GM18861 (cell line): ENCODE measurements around the gene LRRTM4.

Experiments
- ATAC-seq: cut with Tn5 transposase; IDR thresholded peaks from one replicate; pipeline ENCODE4 v1.9.1; 2021; ENCODE audit not compliant: unreplicated experiment

LRRTM4 gene

DNA sequence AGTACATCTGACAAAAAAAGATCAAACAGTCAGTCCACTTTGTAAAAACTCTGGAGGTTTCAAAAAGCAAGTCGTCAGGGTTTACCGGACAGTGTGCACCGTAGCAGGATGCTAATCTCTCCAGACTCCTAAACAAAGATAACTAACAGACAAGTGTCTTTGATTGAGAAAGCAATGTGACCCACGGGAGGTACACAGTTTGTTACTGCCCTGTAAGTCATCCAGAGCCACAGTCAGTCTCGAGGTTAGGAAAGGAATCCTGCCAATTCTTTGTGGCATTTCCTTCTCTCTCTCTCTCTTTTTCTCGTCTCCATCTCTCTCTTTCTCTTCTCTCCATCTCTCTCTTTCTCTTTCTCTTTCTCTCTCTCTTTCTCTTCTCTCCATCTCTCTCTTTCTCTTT, 42.8 kb downstream of the LRRTM4 start:
- ATAC-seq, result no peak

DNA sequence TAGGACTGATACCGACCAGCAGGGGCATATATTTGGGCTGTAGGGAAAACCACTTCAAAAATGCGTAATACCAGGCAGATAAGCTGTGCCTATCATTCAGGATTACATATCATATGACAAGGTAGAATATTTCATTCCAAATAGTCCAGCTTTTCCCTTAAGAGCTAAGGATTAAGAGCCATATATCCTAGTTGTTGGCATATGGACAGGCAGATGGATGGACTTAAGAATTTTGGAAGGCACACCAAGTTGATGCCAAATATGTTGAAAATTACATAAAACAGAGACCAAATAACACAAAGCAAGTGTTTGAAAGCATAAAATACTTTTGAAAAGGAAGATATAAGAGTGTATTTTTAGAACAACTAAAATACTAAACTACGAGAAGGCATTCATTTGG, 52.1 kb downstream of the LRRTM4 start:
- no peak for ATAC-seq

DNA sequence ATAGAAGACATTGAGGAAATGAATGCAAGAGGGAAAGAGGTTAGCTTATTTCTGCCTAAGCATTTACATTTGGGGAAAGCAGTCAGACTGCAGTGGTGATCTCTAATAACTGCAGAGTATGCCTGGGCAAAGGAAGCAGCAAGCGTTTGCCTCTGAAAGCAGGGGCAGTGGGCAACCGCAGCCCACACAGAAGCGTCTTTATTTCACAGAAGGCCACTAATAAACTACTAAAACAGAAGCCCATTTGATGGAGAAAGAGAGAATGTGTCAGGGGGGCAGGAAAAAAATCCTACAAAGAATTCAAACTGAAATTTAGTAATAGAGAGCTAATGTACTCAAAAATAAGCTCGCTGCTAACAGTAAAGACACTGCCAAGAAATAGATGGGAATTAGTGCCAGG, 53.1 kb downstream of the LRRTM4 start:
- no peak for ATAC-seq

DNA sequence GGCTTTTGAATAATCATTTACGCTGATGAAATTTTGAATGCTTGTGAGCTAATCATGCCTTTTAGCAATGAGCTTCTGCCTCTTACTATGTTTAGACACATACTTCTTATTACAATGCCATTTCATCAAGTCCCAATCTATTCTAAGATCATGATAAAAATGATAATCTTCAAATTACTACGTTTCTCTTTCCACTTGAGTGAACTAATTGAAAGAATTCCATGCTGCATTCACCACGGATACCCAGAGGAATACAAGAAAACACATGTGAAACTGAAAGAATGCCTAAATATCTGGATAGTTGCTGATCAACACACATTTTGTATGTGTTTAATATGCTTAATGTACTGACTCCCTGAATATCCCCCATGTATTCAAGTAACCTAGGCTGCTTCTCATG, 62.3 kb downstream of the LRRTM4 start:
- no peak for ATAC-seq

DNA sequence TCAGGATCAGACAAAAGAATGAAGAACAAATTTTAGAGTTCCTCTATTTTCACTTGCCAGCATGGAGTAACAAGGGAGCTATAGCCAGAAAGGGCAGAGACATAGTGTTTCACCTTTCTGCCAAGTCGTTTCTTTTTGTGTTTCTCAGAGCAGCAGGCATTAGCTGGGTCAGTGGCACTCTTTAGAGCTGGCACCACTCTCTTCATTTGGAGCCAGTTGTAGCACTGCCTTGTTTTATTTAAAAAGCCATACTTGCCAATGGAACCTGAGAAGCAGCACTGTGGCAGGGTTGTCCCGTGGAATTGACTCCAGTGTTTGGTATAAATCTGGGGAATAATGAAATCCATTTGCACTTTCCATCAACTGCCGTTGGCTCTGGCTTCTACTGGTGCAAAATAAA, 64.0 kb downstream of the LRRTM4 start:
- ATAC-seq, result no peak

DNA sequence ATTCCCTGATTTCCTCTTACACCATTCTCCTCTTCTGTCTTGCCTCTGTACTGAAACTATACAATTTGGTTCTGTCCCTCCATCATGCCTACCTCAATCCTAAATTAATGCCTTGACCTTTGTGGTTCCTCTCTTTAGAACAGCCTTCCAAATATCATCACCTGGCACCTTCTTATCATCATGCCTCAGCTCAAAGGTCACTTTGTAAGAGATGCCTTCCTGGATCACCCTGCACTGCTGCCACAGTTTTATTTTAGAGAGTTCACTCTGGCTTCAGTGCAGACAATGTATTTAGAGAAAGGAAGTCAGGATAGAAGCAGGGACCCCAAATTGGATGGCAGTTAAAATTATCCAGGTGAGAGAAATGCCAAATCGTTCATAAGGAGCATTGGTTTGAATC, 64.5 kb downstream of the LRRTM4 start:
- ATAC-seq, result no peak

DNA sequence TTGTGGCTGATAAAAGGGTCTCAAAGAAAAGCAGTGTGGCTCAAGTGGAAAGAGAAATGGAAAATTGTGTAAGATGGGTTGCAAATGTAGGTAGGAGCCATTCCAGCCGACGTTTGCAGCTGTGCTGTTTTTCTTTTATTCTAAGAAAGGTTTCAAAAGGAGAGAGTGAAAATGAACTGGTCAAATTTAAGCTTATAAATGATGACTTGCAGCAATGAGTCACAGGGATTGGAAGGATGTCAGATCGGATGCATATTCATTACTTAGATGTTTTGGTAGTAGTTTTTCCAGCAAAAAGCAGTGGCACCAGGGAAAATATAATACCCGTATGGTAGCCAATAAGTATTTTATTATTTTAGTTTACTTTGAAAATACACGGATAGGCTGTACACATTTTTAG, 79.1 kb downstream of the LRRTM4 start:
- no peak for ATAC-seq

DNA sequence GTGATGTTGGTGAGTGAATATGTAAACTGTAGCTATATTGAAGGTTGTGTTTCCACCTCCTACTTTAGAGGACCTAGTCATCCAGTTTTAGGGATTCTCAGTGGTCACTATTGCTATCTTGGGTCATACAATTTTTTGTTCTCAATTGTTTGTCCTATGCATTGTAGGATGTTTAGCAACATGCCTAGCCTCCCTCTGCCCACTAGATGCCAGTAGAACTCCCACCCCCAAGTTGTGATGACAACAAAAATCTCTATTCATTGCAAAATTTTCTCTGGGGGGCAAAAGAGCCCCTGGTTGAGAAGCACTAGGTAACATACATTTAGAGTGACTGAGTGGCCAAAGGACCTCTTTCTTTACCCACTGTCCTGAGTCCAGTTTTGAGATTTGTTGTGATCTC, 87.3 kb downstream of the LRRTM4 start:
- no peak for ATAC-seq

DNA sequence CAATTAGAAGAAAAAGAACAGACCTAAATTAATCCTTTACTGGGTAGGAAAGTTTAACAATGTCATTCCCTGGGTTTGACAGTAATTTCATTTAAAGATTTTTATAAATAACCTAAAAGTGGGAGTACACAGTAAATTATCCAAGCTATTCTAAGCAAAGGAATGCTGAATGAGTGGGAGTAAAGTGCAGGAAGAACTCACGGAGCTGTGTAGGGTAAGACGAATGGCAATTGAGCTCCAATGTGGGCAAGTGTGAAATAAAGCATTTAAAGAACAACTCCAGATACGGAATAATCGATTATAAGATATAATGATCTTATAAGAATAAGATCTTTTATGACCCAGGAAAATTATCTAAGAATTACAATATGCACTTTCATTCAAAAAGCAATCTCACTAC, 93.2 kb downstream of the LRRTM4 start:
- no peak for ATAC-seq

DNA sequence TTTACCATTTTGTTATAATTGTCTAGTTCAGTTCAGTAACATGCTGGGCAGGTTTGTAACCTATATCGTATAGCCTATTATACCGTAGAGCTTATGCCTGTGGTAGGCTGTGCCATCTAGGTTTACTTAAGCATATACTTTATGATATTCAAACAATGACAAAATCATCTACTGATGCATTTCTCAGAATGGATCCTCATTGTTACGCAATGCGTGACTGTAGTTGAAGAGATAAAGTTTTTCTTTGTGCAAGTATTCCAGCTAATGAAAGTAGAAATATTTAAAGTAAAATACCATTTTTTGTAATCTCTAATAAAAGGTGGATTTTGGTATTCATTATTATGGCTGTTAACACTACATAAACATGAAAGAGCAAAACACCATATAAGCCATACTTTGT, 100.2 kb downstream of the LRRTM4 start:
- no peak for ATAC-seq

DNA sequence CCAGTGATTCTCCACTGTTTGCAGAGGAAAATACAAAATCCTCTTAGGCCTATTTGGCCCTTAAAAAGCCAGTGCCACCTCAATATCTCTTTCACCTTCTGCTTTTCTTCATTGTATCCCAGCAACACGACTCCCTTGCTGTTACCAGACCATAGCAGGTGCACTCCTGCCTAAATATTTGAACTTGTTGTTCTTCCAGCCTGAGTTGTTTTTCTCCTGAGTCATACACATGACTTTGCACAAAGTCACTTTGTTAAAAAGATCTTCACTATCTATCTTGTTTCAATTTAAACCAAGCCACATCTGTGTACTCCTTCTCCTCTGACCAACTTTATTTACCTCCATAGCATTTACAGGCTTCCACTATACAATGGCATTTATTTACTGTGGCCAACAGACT, 103.6 kb downstream of the LRRTM4 start:
- ATAC-seq, result no peak

DNA sequence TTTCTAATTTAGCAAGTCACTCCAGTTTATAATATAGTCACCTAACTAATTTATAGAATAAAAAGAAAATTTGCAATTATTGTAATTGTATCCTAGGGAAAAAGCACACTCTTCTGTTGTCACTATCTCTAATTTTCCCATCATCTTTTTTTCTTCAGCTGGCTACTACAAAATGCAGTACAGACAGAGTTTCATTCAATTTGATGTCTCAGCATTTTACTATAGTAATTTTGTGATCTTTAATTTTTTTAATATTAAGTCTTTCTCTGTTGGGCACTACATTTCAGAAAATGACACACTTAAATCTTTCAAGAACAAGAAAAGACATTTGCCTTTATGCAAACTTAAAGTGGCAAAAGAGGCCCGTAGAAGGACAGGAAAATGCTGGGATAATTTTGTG, 118.0 kb downstream of the LRRTM4 start:
- no peak for ATAC-seq

DNA sequence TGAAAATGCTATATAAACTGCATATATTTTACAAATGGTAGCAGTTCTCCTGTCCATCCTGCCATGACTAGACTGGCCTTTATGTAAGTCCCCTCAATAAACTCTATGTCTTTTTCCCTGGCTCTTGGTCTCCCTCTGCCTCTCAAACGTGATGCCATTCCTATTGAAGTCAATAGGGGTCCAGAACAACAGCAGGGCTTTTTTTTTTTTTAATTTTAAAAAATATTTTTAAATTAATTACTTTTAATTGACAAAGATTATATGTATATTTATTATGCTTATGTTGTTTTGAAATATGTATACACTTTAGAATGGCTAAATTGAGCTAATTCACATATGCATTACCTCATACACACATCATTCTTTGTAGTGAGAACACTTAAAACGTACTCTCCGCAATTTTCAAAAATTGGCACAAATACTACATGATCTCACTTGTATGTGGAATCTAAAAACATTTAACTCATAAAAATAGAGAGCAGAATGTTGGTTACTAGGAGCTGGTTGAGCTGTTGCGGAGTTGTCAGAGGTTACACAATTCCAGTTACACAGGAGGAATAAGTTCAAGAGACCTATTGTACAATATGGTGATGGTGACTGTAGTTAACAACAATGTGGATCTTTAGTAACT, 123.1 kb downstream of the LRRTM4 start:
- ATAC-seq, result no peak

DNA sequence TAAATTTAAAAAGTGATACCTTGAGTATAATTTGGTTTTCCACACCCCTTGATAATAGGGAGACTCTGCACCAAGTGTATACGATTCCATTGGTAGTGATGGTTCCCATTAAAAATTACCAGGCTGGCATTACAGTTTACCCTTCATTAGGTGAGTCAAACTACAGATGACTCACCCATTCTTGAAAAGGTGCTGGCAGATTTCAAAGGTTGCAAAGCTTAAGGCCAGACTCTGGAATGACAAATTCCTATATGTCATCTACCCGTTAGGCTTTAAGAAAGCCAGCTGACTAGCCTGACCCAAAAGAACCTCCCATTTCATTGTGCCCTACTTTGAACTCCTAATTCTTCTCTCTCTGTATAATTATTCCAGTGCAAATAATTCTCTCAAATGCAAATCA, 124.4 kb downstream of the LRRTM4 start:
- no peak for ATAC-seq

DNA sequence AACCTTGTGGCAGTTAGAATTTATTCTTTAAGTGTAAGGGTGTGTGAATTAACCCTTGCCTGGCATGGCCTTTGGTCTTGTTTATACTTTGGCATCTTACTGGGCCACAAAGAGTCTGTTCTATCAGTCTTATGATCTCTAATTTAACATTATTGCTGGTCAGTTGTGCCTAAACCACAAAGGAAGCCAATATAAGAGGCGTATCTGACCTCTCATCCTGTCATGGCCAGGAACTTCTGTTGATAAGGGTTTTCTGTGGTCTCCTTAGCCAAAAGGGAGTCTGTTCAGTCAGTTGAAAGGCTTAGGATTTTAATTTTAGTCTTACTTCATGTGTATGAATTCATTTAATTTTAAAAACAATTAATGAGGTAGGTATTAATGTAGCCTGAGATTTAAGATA, 127.2 kb downstream of the LRRTM4 start:
- ATAC-seq, result no peak

DNA sequence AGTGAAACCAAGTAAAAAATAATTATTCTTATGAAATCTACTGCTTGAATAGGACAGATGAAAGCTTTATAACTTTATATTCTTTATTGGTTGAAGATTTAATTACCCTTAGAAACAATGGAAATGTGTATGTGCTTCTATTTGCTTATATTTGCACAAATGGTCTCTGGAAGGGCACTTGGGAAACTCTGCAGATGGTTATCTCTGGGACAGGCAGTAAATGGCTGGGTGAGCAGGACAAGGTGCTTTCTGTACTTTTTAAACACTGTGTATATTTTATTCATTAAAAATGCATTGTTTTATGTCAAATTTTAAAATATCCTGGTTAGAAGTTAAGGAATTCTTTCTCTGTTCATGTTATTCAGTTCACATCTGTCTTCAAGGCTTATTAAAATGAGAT, 131.1 kb downstream of the LRRTM4 start:
- ATAC-seq, result no peak

DNA sequence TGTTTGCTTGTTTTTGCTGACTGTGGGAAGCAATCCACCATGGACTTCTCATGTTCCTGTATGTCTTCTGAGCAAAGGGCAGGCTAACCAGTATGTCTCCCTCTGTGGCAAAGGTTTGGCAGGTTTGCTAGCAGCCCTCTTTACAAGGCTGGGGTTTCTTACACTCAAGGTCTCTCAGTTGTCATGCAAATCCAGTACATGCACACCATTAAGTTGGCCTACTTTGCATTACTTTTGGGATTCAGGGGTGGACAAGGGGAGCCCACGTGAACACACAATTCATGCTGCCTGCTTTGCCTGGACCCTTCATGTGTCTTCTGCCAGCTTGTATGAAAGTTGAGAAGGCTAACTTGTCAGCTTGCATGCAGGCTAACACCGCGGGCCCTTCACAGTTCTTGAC, 134.9 kb downstream of the LRRTM4 start:
- ATAC-seq, result no peak

DNA sequence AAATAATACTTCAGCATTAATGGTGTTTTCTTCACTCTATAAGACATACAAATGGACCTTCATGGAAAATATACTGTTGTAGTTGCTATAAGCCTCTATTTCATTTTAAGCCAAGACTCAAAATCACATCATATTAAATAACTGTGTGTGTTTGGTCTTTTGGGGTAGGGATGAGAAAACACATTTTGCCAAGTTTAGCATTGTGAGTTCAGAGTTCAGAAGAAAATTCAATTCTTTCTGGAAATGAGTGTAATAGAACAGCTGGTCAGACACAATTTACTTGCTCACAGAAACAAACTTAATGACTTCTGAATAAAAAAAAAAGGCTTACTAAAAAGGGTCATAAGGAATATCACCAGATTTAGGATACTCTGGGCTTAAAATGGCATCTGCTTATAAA, 149.5 kb downstream of the LRRTM4 start:
- no peak for ATAC-seq

DNA sequence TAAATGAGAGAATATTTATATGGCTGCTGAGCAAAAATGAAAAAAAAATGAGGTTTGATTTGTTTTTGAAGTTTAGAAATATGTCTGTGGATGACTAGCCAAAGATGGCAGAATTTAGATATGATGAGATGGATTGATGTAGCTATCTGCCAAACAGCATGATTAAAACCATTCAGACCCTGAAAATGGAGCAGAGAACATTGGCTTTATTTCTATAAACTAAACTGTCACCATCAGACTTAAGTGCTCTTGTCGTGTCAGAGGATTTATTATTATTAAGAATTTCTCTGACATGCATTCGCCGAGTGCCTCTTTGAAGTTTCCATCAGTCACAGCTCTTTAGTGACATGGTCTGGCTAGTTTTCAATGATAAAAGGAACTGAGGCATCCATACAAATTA, 151.7 kb downstream of the LRRTM4 start:
- no peak for ATAC-seq

DNA sequence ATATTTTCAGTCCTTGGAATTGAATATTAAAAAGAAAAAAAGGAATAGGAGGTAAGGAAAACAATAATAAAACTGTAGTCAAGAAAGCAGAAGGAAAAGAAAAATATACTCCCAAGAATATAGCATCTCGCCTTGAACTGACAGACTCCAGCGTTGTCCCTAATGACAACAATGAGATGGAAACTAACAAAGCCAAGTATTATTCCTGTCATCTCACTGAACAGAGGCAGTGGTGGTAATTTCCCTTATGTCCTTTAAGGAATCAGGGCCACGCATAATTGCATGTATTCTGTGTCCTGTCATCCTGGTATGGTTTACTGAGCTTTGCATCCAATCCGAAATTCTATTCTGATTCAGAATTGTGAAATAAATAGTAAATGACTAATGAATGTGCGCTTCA, 158.9 kb downstream of the LRRTM4 start:
- ATAC-seq, result no peak

DNA sequence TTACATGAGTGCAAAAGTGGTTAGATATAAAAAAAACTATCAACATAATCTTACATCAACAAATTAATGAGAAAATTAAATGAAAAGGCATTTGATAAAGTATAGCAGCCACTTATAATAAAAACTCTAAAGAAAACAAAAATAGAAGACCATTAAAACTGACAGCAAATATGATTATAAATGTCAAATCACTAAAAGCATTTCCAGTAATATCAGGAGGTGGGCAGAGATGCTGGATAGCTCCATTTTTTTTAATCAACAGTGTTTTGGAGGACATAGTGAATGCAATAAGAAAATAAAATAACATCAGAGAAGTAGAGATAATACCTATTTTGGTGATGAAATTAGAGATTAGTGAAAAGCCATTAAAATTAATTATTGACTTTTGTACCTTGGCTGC, 173.4 kb downstream of the LRRTM4 start:
- no peak for ATAC-seq

DNA sequence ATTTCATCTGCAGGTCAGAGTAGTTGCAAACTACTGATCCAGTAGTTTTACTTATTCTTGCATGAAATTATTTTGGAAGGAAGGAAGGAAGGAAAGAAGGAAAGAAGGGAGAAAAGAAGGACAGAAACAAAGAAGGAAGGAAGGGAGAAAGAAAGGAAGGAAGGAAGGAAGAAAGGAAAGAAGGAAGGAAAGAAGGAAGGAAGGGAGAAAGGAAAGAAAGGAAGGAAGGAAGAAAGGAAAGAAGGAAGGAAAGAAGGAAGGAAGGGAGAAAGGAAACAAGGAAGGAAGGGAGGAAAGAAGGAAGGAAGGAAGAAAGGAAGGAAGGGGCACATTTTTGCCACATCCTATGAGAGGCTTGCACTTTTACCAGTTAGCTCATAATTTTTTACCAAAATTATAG, 186.2 kb downstream of the LRRTM4 start:
- ATAC-seq, result no peak

DNA sequence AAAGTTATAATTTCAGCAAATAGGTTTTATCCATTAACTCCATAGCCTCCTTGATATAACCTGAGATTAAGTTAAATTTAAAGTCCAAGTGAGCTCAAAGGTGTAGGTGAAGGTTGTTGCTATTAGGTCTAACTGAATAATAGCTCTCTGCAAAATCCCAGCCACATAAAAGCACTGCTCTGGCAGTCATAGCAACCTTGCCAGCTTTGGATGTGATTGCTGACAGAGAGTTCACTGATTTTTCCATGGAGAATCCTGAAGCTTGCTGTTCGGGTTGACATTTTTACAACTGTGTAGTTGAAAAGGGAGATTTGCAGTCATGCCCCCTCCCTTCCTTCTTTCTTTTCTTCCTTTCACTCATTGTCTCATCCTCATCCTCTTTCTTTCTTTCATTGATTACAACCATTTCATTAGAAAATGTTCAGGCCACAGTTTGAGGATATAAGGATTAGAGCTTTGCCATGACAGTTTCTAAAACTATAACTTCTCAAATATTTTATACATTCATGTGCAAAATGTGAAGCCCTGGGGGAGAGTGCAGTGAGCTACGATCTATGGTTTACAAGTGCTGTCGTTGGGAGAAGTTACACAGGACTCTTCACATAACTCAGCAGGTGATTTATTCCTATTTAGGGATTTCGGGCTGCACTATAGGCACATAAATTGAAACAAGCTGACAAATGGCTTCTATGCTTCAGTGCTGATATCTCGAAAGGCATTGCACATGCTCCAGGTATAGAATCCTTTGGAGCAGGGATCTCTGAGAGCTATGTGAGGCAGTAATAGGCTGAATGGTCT, 193.8 kb downstream of the LRRTM4 start:
- no peak for ATAC-seq
